GM12874 (cell line): ENCODE data around the gene WDR48.

Experiments used
- TF ChIP-seq, protein P1 (sequence below): IDR thresholded peaks from 2 replicates; pipeline ENCODE4 v1.5.1; 2011; ENCODE audit warnings: low read depth, mild to moderate bottlenecking, control low read depth, low read length, moderate library complexity; ENCODE audit not compliant: insufficient read depth

The WDR48 gene

DNA sequence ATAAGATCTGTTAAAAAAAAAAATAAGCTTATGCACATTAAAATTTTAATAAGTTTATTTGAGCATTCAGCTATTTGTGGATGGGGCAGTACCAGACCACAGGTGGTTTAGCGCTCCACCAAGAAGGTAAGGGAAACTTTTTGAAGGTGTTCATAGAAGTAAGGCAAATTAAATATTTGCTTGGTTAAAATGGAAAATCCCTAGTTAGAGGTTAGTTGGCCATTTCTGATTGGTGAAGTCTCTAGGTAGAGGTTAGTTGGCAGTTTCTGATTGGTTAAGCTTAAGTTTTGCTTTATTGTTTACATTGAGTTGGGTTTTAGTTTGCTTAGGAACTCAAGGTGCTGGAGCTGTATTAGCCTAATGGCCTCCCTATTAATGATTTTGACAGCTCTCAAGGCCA is 30.8 kb upstream of the WDR48 start:
- TF ChIP-seq, protein P1, sequence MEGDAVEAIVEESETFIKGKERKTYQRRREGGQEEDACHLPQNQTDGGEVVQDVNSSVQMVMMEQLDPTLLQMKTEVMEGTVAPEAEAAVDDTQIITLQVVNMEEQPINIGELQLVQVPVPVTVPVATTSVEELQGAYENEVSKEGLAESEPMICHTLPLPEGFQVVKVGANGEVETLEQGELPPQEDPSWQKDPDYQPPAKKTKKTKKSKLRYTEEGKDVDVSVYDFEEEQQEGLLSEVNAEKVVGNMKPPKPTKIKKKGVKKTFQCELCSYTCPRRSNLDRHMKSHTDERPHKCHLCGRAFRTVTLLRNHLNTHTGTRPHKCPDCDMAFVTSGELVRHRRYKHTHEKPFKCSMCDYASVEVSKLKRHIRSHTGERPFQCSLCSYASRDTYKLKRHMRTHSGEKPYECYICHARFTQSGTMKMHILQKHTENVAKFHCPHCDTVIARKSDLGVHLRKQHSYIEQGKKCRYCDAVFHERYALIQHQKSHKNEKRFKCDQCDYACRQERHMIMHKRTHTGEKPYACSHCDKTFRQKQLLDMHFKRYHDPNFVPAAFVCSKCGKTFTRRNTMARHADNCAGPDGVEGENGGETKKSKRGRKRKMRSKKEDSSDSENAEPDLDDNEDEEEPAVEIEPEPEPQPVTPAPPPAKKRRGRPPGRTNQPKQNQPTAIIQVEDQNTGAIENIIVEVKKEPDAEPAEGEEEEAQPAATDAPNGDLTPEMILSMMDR: no peak

DNA sequence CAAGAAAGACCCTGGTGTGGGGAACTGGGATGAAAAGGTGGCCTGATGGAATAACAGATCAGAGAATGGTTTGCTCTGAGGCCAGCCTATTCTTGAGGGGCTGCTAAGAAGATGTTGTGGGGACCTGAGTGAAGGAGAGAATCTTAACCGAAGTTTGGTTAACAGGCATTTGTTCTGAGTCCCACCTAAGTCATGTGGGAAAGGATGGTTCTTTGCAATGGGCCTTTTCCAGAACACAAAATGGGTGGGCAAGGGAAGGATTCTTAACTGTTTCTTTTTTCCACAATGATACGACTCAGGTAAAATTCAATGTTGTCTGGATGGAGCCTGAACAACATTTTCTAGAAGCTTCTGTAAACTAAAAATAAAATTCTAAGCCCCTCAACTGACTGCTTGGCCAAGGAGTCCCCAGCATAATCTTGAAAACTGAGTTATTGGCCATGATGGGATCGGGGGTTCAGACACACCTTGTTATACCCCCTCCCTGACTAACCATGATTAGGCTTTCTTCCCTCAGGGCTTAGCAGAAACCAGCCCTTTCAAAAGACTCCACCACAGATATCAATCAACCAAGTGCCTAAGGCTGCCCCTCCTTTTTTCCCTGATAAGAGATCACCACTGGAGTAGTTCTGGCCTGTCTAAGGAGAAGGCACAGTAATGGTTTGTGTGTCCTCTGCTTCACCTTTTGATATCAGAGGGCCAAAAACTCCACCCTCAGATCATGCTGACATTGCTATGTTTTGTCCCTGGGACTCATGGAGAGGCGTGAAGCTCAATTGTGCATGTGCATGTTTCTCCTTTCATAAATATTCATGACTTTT is 30.1 kb upstream of the WDR48 start:
- TF ChIP-seq, protein P1: no peak

DNA sequence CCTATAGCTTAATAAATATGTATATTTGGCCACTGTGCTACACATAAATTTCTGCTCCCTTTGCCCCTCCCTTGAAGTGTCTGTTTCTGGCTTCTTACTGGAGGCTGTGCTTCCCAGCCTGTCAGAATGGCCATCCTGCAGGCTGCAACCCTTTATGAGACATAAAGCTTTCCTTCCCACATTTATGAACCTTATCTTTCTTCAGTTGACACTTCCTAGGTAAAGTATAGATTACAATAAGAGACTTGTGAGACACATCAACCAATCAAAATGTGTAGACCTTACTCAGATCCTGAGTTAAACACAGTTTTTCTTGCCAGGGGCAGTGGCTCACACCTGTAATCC is 29.6 kb upstream of the WDR48 start:
- TF ChIP-seq, protein P1: no peak

DNA sequence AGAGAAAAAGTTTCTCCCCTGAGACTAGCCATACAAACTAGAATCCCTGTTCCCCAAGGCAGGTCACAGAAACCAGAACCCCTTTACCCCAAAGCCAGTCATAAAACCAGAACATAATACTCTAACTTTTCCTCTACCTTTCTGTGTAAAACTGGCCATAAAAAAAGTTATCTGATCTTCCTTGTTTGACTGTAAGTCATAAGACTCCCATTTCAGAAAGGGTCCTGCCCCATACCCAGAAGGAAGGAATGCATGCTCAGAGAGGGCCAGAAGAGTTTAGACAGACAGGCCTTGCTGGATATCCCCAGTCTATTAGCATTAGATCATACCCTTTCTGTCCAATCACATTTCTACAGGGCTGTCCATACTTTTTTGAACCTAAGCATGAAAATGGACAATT is 27.3 kb upstream of the WDR48 start:
- TF ChIP-seq, protein P1: no peak

DNA sequence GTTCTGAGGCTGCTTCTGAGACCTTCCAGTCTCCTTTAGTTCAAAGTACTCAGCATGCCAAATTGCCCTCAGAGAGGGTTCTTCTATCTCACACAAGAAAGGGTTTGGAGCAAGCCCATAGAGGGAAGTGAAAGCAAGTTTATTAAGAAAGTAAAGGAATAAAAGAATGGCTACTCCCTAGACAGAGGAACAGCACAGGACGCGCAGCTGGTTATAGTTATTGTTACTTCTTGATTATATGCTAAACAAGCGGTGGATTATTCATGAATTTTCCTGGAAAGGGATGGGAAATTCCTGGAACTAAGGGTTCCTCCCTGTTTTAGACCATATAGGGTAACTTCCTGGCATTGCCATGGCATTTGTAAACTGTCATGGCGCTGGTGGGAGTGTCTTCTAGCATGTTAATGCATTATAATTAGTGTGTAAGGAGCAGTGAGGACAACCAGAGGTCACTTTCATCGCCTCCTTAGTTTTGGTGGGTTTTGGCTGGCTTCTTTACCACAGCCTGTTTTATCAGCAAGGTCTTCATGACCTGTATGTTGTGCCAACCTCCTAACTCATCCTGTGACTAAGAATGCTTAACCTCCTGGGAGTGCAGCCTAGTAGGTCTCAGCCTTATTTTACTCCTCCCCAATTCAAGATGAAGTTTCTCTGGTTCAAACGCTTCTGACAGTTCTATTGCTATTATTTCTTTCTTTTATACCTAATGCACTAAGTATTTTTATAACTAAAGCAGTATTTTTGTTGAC is 26.4 kb upstream of the WDR48 start:
- TF ChIP-seq, protein P1: no peak

DNA sequence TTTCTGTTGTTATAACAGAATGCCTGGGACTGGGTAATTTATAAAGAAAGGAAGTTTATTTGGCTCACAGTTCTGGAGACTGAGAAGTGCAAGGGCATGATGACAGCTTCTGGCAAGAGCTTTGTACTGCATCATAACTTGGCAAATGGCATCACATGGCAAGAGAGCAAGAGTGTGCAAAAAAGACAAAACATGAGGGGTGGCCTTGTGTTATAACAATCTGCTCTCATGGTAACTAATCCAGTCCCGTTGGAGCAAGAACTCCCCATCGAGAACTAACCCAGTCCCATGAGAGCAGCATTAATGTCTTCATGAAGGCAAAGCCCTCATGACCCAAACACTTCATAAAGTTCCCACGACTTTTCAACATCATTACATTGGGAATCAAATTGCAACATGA is 23.3 kb upstream of the WDR48 start:
- TF ChIP-seq, protein P1: no peak

DNA sequence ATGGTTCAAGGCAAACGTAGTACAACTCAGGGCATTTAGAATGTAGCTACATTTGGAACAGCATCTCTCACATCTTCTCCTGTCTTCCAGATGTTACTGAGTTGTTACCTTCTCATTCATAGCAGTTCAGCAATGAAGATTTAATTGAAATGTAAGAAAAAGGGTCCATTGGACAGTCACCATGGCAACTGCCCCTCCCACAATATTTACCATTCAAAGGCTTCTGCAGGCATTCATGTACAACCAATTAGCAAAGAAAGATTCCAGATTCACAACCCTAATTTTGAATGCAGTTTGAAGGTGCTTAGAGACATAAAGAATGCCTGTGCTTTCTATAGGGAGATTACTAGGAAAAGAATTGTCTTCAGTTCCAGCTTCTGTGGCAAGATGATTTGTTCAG is 22.3 kb upstream of the WDR48 start:
- TF ChIP-seq, protein P1: no peak
